Nephron progenitor cell (in vitro differentiated cells): ENCODE results near the gene PDE2A.

Source experiments
- DNase-seq: peaks from one replicate; pipeline ENCODE4 v3.0.0; 2021
- H3K27ac Mint-ChIP-seq: 2 replicates; pipeline ENCODE4 v1.8.0; 2021; ENCODE audit warnings: mild to moderate bottlenecking, moderate library complexity, mixed read lengths
- H3K27me3 Mint-ChIP-seq: 2 replicates; pipeline ENCODE4 v1.8.0; 2021; ENCODE audit warnings: mild to moderate bottlenecking, low read depth, mixed read lengths; ENCODE audit not compliant: poor library complexity
- H3K36me3 Mint-ChIP-seq: 2 replicates; pipeline ENCODE4 v1.8.0; 2021; ENCODE audit warnings: low read depth, mixed read lengths
- H3K4me1 Mint-ChIP-seq: 2 replicates; pipeline ENCODE4 v1.8.0; 2021; ENCODE audit warnings: mixed read lengths
- H3K4me3 Mint-ChIP-seq: 2 replicates; pipeline ENCODE4 v1.8.0; 2021; ENCODE audit warnings: mild to moderate bottlenecking, moderate library complexity, mixed read lengths
- H3K9me3 Mint-ChIP-seq: 2 replicates; pipeline ENCODE4 v1.8.0; 2021; ENCODE audit warnings: mild to moderate bottlenecking, moderate library complexity, mixed read lengths
- TF ChIP-seq, protein P1 (sequence below): fragments of 200-600 bp; sonication (generic); IDR thresholded peaks from 2 replicates; pipeline ENCODE4 v1.5.0; 2021; ENCODE audit warnings: antibody characterized with exemption

PDE2A gene

DNA sequence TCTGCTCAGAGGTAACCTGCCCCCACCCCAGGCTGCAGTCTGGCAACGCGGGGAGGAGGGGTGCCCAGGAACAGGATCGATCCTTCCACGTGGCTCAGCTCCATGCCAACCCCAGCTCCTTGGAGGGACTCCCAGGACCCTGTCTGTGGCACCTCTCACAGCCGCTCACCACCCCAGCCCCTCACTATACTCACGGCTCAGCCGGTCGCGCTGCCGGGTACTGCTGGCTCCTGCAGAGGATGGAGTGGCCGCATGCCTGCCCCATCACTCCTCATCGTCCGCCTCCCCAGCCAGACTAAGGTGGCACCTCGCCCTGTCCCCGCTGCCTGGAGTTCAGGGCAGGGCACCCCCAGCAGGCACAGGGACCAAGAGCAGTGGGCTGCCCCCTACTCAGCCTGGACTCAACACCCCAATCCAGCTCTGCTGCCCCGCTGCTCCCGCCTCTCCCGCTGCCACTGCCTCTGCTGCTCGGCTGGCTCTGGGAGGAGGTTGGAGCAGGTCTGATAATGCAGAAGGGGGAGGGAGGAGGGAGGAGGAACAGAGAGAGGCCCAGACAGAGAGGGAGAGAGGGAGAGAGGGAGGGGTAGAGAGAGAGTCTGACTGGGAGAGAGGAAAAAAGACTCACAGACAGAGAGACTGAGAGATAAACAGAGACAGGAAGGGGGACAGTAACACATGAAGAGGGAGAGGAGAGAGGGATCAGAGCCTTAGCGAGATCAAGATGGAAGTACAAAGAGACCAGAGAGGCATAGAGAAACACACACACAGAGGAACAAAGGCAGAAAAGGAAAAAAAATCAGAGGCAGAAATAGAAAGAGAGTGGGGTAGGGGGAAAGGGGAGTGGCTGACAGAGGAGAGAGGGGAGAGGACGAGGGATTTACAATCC is at the start of gene PDE2A:
Gene PDE2A, minus strand, starts transcription at position 480 of the 886 bp plus-strand sequence. Its CDS starts 215 bp downstream, at position 265.
- TF ChIP-seq, protein P1, sequence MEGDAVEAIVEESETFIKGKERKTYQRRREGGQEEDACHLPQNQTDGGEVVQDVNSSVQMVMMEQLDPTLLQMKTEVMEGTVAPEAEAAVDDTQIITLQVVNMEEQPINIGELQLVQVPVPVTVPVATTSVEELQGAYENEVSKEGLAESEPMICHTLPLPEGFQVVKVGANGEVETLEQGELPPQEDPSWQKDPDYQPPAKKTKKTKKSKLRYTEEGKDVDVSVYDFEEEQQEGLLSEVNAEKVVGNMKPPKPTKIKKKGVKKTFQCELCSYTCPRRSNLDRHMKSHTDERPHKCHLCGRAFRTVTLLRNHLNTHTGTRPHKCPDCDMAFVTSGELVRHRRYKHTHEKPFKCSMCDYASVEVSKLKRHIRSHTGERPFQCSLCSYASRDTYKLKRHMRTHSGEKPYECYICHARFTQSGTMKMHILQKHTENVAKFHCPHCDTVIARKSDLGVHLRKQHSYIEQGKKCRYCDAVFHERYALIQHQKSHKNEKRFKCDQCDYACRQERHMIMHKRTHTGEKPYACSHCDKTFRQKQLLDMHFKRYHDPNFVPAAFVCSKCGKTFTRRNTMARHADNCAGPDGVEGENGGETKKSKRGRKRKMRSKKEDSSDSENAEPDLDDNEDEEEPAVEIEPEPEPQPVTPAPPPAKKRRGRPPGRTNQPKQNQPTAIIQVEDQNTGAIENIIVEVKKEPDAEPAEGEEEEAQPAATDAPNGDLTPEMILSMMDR, result no peak
- no peak within 1 kb of the TSS for H3K4me3 Mint-ChIP-seq
- H3K36me3 Mint-ChIP-seq, result no peaks in the 10 kb centered on the region
- H3K27me3 Mint-ChIP-seq, result peaks cover 73% of the 10 kb centered on the region
- H3K4me1 Mint-ChIP-seq, result peaks cover 16% of the 10 kb centered on the region
- H3K9me3 Mint-ChIP-seq, result no peaks in the 10 kb centered on the region
- DNase-seq, result no peak
- no peak within 1 kb of the TSS for H3K27ac Mint-ChIP-seq

DNA sequence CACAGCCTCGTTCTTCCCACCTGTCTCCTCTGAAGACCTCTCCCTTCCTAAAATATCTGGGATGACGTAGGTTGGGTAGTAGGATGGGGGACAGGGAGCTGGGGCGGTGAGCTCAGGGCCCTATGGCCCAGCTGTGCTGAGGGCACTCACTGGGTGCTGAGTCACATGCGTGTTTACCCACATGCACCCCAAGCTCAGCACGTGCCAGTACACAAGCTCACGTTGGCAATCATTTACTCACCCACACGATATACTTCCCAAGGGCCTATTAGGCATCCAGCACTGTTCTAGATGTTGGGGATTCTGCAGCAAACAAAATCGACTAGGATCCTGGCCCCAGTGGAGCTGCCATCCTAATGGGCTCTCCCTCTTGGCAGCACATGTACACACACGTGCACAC is 49.3 kb upstream of the PDE2A start:
- Mint-ChIP-seq H3K4me1 (peaks cover 44% of the 10 kb centered on the region), H3K4me3 (no peak overlapping the region), H3K27ac (peak overlapping the region; percentile 61), H3K9me3 (no peaks in the 10 kb centered on the region), H3K36me3 (peaks cover 2% of the 10 kb centered on the region), H3K27me3 (no peaks in the 10 kb centered on the region)
- DNase-seq, result no peak
- TF ChIP-seq, protein P1, result no peak

DNA sequence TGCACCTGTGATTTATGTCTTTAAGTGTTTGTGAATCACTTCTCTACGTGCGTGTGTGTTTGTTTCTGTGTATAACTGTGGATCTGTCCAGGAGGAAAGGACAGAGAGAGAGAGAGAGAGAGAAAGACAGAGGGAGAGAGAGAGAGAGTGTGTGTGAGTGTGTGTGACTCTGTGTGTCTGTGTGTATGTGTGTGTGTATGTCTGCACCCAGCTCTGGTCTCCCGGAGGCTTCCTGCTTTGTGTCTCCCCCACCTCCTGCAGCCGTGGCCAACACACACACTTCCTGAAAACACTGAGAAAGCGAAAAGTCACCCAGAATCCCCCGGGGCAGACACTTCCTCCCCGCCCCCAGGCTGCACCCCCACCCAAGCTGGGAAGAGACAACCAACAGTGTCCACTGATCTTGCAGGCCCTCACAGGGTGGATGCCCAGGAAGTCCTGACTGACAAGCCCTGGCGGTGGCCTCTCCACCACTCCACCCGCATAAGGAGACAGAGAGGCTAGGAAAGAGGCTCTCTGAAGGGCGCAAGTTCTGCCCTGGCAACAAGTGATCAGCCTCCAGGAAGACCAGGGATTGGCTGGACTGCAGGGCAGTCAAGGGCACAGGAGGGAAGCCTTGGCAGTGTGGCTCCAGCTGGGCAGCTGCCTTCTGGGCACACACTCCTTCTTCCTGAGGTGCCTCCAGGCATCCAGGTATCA is 48.0 kb upstream of the PDE2A start:
- TF ChIP-seq, protein P1, result no peak
- DNase-seq, result peak; percentile 74
- Mint-ChIP-seq H3K27me3 (no peaks in the 10 kb centered on the region), H3K4me1 (peaks cover 44% of the 10 kb centered on the region), H3K27ac (peak overlapping the region; percentile 92), H3K36me3 (no peaks in the 10 kb centered on the region), H3K4me3 (peak overlapping the region; percentile 66), H3K9me3 (no peaks in the 10 kb centered on the region)

DNA sequence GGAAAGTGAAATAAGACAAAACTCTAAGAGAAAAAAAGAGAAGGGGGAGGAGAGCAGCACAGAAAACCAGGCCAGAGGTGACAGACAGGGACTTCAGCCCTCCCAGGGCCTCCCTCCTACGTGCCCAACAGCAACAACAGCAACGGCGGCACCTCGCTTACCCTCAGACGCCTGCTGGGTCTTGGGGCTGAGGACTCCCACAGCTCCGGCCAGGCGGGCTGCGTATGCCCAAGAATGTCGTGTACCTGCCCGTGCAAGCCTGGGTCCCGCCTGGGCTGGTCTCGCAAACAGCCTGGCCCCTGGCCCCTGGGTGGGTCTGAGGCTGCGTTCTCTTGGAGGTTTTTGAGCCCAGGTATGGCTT is 47.4 kb upstream of the PDE2A start:
- H3K27me3 Mint-ChIP-seq, result no peaks in the 10 kb centered on the region
- no peaks in the 10 kb centered on the region for H3K36me3 Mint-ChIP-seq
- H3K27ac Mint-ChIP-seq, result peak overlapping the region; percentile 92
- H3K4me1 Mint-ChIP-seq, result peaks cover 44% of the 10 kb centered on the region
- no peaks in the 10 kb centered on the region for H3K9me3 Mint-ChIP-seq
- DNase-seq, result no peak
- H3K4me3 Mint-ChIP-seq, result peak overlapping the region; percentile 66
- TF ChIP-seq, protein P1, result no peak

DNA sequence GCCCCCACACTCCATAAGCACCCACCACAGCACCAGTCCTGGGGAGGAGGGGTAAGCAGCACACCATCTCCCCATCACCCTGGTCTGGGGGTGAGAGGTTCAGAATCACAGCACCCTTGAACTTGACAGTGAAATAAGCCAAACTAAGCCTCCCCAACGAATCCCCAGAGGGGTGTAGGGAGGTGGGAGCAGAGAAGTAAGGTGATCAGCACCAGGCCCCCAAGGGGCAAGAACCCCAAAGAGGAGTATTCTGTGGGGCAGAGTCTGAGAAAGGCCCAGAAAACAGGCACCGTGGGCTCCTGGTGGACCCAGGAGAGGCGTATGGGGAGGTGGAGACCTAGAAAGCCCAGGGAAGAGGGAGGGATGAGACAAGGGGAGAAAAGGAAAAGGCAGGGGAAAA is 47.1 kb upstream of the PDE2A start:
- Mint-ChIP-seq H3K27me3 (no peaks in the 10 kb centered on the region), H3K4me1 (peaks cover 45% of the 10 kb centered on the region), H3K27ac (no peak overlapping the region), H3K4me3 (peak overlapping the region; percentile 39), H3K9me3 (no peaks in the 10 kb centered on the region), H3K36me3 (no peaks in the 10 kb centered on the region)
- DNase-seq, result no peak
- TF ChIP-seq, protein P1, result no peak
